ENCODE data around the gene KHDC4.
A peak's percentile ranks its signal among the peaks of the same experiment; 100 is the strongest.

Gene KHDC4

DNA sequence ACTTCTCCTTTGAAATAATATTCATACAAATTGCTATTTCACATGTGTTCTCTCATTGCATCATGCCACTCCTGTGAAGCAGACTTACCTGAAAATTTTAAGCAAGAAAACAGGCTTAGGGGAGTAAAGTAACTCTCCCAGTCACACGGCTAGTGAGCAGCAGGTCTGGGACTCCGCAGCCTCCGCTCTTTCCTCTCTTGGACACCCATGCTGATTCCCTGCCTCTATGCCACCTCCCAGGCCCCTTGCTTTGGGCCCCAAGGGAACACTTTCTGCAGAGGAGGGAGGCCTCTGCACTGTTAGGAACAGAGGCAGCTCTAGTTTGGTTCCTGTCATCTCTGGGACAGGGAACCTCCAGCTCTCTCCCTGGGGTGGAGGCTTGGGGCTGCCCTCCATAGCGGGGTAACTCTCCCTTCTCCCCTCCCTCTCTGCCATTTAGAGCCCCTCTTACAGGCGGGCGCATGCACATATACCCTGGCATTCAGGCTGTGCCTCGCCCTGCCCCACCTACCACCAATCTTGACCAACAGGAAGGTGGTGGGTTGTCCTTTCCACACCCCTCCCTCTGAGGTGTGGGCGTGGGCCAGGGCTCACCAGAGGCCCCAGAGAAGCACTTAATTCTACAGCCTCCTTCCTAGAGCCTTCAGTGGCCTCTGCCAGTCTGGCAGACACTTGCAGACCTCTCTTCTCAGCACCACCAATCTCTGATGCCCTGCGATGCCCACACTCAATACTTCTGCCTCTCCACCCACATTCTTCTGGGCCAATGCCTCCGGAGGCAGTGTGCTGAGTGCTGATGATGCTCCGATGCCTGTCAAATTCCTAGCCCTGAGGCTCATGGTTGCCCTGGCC, 7.0 kb upstream of the KHDC4 start, which contains the start of gene RXFP4 (continued):
- TF ChIP-seq ZNF530 (tag by site-specific recombination; IDR thresholded peaks at IDR 0.05; ENCODE audit: low read depth) (no peak), IKZF3 (tag by site-specific recombination; IDR thresholded peaks at IDR 0.05) (no peak), ZNF214 (tag by site-specific recombination; IDR thresholded peaks at IDR 0.05; ENCODE audit: borderline replicate concordance) (no peak), ZNF423 (tag by site-specific recombination; IDR thresholded peaks at IDR 0.05) (0 out of 2 replicates have a peak, but pooled peaks have one; percentile 21), PRDM10 (tag by site-specific recombination; IDR thresholded peaks at IDR 0.05) (peak; percentile 74), SP7 (tag by site-specific recombination; IDR thresholded peaks at IDR 0.05) (no peak), ZSCAN30 (tag by site-specific recombination; IDR thresholded peaks at IDR 0.05) (no peak), TRIM28 (IDR thresholded peaks at IDR 0.05; ENCODE audit: borderline replicate concordance, low read length) (no peak), ZNF670 (tag by site-specific recombination; IDR thresholded peaks at IDR 0.05; ENCODE audit: low read depth) (no peak), ZNF202 (tag by site-specific recombination; IDR thresholded peaks at IDR 0.05; ENCODE audit: borderline replicate concordance) (no peak), CTCF (tag by site-specific recombination; IDR thresholded peaks at IDR 0.05) (no peak), KLF7 (tag by site-specific recombination; IDR thresholded peaks at IDR 0.05; ENCODE audit: borderline replicate concordance) (no peak), ZNF302 (tag by site-specific recombination; IDR thresholded peaks at IDR 0.05; ENCODE audit: low read depth) (no peak), KLF16 (tag by site-specific recombination; IDR thresholded peaks at IDR 0.05) (no peak), ZNF76 (tag by site-specific recombination; IDR thresholded peaks at IDR 0.05; ENCODE audit: borderline replicate concordance, low read depth) (peak; percentile 63; the same call in 1 of the 2 replicates), ZBTB6 (tag by site-specific recombination; IDR thresholded peaks at IDR 0.05) (no peak), ZNF24 (tag by site-specific recombination; IDR thresholded peaks at IDR 0.05) (no peak), GLI4 (tag by site-specific recombination; IDR thresholded peaks at IDR 0.05) (no peak), SCRT1 (tag by site-specific recombination; IDR thresholded peaks at IDR 0.05; ENCODE audit: borderline replicate concordance) (no peak), ZBTB48 (tag by site-specific recombination; IDR thresholded peaks at IDR 0.05) (peak; percentile 92; the same call in 1 of the 2 replicates), ZNF600 (tag by site-specific recombination; IDR thresholded peaks at IDR 0.05) (0 out of 2 replicates have a peak, but pooled peaks have one; percentile 55), ZNF112 (tag by site-specific recombination; IDR thresholded peaks at IDR 0.05) (no peak), ZNF664 (tag by site-specific recombination; IDR thresholded peaks at IDR 0.05) (no peak)
- TF ChIP-seq, protein P1, sequence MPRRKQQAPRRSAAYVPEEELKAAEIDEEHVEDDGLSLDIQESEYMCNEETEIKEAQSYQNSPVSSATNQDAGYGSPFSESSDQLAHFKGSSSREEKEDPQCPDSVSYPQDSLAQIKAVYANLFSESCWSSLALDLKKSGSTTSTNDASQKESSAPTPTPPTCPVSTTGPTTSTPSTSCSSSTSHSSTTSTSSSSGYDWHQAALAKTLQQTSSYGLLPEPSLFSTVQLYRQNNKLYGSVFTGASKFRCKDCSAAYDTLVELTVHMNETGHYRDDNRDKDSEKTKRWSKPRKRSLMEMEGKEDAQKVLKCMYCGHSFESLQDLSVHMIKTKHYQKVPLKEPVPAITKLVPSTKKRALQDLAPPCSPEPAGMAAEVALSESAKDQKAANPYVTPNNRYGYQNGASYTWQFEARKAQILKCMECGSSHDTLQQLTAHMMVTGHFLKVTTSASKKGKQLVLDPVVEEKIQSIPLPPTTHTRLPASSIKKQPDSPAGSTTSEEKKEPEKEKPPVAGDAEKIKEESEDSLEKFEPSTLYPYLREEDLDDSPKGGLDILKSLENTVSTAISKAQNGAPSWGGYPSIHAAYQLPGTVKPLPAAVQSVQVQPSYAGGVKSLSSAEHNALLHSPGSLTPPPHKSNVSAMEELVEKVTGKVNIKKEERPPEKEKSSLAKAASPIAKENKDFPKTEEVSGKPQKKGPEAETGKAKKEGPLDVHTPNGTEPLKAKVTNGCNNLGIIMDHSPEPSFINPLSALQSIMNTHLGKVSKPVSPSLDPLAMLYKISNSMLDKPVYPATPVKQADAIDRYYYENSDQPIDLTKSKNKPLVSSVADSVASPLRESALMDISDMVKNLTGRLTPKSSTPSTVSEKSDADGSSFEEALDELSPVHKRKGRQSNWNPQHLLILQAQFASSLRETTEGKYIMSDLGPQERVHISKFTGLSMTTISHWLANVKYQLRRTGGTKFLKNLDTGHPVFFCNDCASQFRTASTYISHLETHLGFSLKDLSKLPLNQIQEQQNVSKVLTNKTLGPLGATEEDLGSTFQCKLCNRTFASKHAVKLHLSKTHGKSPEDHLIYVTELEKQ (tag by site-specific recombination; IDR thresholded peaks at IDR 0.05; ENCODE audit: borderline replicate concordance), result no peak
- TF ChIP-seq, protein P2, sequence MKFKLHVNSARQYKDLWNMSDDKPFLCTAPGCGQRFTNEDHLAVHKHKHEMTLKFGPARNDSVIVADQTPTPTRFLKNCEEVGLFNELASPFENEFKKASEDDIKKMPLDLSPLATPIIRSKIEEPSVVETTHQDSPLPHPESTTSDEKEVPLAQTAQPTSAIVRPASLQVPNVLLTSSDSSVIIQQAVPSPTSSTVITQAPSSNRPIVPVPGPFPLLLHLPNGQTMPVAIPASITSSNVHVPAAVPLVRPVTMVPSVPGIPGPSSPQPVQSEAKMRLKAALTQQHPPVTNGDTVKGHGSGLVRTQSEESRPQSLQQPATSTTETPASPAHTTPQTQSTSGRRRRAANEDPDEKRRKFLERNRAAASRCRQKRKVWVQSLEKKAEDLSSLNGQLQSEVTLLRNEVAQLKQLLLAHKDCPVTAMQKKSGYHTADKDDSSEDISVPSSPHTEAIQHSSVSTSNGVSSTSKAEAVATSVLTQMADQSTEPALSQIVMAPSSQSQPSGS (tag by site-specific recombination; IDR thresholded peaks at IDR 0.05; ENCODE audit: low read depth), result 0 out of 2 replicates have a peak, but pooled peaks have one; percentile 3
- TF ChIP-seq, protein P3, sequence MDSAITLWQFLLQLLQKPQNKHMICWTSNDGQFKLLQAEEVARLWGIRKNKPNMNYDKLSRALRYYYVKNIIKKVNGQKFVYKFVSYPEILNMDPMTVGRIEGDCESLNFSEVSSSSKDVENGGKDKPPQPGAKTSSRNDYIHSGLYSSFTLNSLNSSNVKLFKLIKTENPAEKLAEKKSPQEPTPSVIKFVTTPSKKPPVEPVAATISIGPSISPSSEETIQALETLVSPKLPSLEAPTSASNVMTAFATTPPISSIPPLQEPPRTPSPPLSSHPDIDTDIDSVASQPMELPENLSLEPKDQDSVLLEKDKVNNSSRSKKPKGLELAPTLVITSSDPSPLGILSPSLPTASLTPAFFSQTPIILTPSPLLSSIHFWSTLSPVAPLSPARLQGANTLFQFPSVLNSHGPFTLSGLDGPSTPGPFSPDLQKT (IDR thresholded peaks at IDR 0.05; ENCODE audit: borderline replicate concordance, low read depth, low read length), result no peak

All from HEK293 (cell line).